ENCODE data around the gene ANO2.

ANO2 gene

DNA sequence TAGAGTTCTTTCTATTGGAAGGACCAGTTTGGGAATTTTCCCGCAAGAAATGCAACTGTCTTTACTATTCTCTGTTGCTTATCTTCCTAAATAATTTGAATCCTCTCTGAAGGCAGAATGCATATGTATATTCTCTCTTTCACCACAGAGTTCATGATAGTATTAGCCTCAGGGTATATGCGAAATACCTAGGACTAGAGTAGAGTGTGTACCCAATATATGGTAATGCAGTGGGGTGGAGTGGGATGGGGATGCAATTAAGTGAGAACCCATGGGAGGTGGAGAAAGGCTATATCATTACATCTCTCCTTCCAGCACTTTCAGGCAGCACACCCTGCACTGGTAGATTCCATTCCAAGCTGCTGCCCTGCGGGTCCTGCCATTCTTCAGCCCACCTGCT lies 207.3 kb downstream of the ANO2 start:
- no peak for DNase-seq (ENCODE audit: low read depth)
- TF ChIP-seq CTCF (IDR thresholded peaks at IDR 0.05; ENCODE audit: insufficient read depth, low read depth, low read length, missing control alignments) = no peak
- H3K4me3 ChIP-seq (ENCODE audit: low read length) = no peak overlapping the region

- no peak for TF ChIP-seq CTCF (IDR thresholded peaks at IDR 0.05; ENCODE audit: insufficient read depth, low read depth, low read length, missing control alignments)
- H3K4me3 ChIP-seq (ENCODE audit: low read length) = no peak overlapping the region
- no peak for DNase-seq (ENCODE audit: low read depth)
Observed at GRCh38 chr12:5736527-5736926, 208.5 kb downstream of the ANO2 start.

- no peak overlapping the region for H3K4me3 ChIP-seq (ENCODE audit: low read length)
- no peak for TF ChIP-seq CTCF (IDR thresholded peaks at IDR 0.05; ENCODE audit: insufficient read depth, low read depth, low read length, missing control alignments)
- DNase-seq (ENCODE audit: low read depth) = no peak
Observed at GRCh38 chr12:5736016-5736415, 209.0 kb downstream of the ANO2 start.

DNA sequence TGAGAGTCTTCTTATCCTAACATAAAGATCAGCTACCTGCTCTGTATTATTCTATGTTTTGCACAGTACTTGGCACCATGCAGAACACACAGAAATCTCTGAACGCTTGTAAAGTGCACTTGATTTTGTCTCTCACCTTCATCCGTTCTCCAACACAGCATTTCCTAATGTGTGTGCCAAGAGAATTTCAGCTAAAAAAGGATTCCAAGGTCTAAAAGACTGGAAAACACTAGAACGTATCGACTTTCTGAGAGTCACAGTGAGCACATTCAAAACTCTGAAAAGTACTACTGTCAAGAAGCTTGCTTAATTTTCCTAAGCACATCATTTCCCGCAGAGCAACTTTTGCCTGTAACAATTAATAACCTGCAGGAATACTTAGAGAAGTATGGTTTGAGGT lies 211.1 kb downstream of the ANO2 start:
- TF ChIP-seq CTCF (IDR thresholded peaks at IDR 0.05; ENCODE audit: insufficient read depth, low read depth, low read length, missing control alignments) = no peak
- DNase-seq (ENCODE audit: low read depth) = no peak
- H3K4me3 ChIP-seq (ENCODE audit: low read length) = no peak overlapping the region

GRCh38 chr12:5733136-5733755 lies 211.8 kb downstream of the ANO2 start:
- peak; percentile 75 for DNase-seq (ENCODE audit: low read depth)
- TF ChIP-seq CTCF (IDR thresholded peaks at IDR 0.05; ENCODE audit: insufficient read depth, low read depth, low read length, missing control alignments) = no peak
- no peak overlapping the region for H3K4me3 ChIP-seq (ENCODE audit: low read length)

GRCh38 chr12:5730962-5731361 lies 214.1 kb downstream of the ANO2 start:
- no peak overlapping the region for H3K4me3 ChIP-seq (ENCODE audit: low read length)
- no peak for TF ChIP-seq CTCF (IDR thresholded peaks at IDR 0.05; ENCODE audit: insufficient read depth, low read depth, low read length, missing control alignments)
- no peak for DNase-seq (ENCODE audit: low read depth)

DNA sequence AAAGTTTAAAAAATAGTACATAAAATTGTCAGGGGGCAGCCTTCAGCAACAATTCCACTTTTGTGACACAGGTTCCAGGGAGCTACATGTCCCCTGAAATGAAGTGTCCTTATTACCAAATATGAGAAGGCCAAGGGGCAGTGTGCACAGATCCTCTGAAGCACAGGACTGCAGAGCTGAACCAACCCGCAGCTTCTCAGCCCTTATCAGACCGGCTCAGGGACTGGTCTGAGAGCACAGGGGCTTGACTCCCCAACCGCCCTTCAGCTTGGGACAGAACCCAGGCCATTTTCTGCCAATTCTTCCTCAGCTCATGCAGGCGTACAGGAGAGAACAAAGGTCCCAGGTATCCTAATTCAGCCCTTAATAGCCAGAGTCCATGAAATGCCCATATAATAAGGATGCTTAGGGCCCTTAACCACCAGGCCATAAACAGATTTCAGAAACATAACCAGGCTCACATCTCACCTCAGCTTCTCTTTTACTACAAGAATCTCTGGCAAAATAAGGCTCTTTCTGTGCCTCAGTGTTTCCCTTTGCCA lies 221.3 kb downstream of the ANO2 start:
- DNase-seq (ENCODE audit: low read depth) = no peak
- H3K4me3 ChIP-seq (ENCODE audit: low read length) = no peak overlapping the region
- no peak for TF ChIP-seq CTCF (IDR thresholded peaks at IDR 0.05; ENCODE audit: insufficient read depth, low read depth, low read length, missing control alignments)

Data from epithelial cell of esophagus (primary cell).